Cardiac muscle cell (in vitro differentiated cells and primary cell): ENCODE results near the gene CHST8. TPM values are rescaled to one million over a fixed set of nuclear protein-coding genes. Genes with fewer than 3 reads are reported as not detected.
A peak's percentile ranks its signal among the peaks of the same experiment; 100 is the strongest.

ENCODE experiments used
- DNase-seq, 2 donors: peaks; one replicate each; pipeline versions ENCODE4 v3.0.0 to v3.0.0-alpha.2; 2010 to 2017; ENCODE audit warnings: low read depth in 1 of 2, low spot score in 1 of 2
- H3K27ac ChIP-seq: fragments of 200-600 bp; sonication (generic); 2 replicates; pipeline ENCODE4 v1.5.1; 2016
- H3K27me3 ChIP-seq: fragments of 200-600 bp; sonication (generic); 2 replicates; pipeline ENCODE4 v1.6.0; 2016; ENCODE audit warnings: control low read depth
- H3K36me3 ChIP-seq: fragments of 200-600 bp; sonication (generic); 2 replicates; pipeline ENCODE4 v1.5.1; 2016; ENCODE audit warnings: control low read depth
- H3K4me1 ChIP-seq: fragments of 200-600 bp; sonication (generic); 2 replicates; pipeline ENCODE4 v1.8.1; 2017; ENCODE audit warnings: low read depth, mild to moderate bottlenecking, mixed run types
- H3K4me3 ChIP-seq: fragments of 200-600 bp; sonication (generic); 2 replicates; pipeline ENCODE4 v1.5.1; 2016; ENCODE audit warnings: mild to moderate bottlenecking
- H3K9me3 ChIP-seq: fragments of 200-600 bp; sonication (generic); 2 replicates; pipeline ENCODE4 v1.5.1; 2017; ENCODE audit warnings: low read depth, mild to moderate bottlenecking, control low read depth
- polyA plus RNA-seq: library from polyadenylated mRNA; unstranded; fragments of >200 nt; fragmentation: Nextera tagmentation; extraction: Ambion mirVana; gene quantifications from 2 replicates; pipeline ENCODE4 v1.2.1, GENCODE V29; 2016
- total RNA-seq: library from RNA; depleted of rRNA; stranded (reverse); fragments of >200 nt; gene quantifications from 2 replicates; pipeline ENCODE4 v1.2.3, GENCODE V29; 2016
- TF ChIP-seq, protein P1 (sequence below): IDR thresholded peaks from 2 replicates; pipeline ENCODE4 v1.5.1; 2012; ENCODE audit warnings: low read depth, mild to moderate bottlenecking, low read length

The CHST8 gene
- total and polyA plus RNA-seq, 2 experiments from 2014 or later: 0.84 to 0.89 TPM

DNA sequence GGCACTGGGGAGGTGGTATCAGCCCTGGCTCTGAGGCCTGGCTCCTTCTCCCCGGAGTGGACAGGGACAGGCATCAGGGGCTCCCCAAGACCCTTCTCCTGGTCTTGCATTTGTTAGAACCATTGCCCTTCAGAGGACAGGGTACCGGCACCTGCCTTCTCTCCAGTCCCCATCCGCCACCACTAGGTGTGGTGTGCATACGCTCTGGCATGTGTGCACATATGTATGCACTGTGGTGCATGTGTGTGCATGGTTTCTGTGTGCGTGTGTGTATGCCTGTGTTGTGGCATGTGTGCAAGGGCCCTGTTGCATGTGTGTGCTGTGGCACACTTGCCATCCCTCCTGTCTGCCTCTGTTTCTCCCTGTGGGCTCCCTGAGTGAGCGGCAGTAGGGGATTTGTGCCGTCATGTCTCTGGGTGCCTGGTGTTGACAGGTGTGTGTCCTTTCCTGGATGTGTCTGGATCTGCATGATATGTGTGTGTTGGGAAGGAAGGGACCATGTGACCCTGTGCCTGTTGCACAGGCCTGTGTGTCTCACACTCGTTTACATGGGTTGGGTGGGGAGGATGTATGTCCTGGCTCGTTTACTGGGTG, 184.2 kb downstream of the CHST8 start:
- DNase-seq: no peak
- no peaks in the 10 kb centered on the region for H3K27me3 ChIP-seq
- H3K36me3 ChIP-seq: peaks cover 30% of the 10 kb centered on the region
- TF ChIP-seq, protein P1, sequence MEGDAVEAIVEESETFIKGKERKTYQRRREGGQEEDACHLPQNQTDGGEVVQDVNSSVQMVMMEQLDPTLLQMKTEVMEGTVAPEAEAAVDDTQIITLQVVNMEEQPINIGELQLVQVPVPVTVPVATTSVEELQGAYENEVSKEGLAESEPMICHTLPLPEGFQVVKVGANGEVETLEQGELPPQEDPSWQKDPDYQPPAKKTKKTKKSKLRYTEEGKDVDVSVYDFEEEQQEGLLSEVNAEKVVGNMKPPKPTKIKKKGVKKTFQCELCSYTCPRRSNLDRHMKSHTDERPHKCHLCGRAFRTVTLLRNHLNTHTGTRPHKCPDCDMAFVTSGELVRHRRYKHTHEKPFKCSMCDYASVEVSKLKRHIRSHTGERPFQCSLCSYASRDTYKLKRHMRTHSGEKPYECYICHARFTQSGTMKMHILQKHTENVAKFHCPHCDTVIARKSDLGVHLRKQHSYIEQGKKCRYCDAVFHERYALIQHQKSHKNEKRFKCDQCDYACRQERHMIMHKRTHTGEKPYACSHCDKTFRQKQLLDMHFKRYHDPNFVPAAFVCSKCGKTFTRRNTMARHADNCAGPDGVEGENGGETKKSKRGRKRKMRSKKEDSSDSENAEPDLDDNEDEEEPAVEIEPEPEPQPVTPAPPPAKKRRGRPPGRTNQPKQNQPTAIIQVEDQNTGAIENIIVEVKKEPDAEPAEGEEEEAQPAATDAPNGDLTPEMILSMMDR: no peak
- no peak overlapping the region for H3K4me3 ChIP-seq
- H3K27ac ChIP-seq: no peak overlapping the region
- H3K4me1 ChIP-seq: no peaks in the 10 kb centered on the region
- H3K9me3 ChIP-seq: no peaks in the 10 kb centered on the region

GRCh38 chr19:33806434-33806881, 184.7 kb downstream of the CHST8 start:
- H3K27ac ChIP-seq: no peak overlapping the region
- H3K9me3 ChIP-seq: no peaks in the 10 kb centered on the region
- no peak overlapping the region for H3K4me3 ChIP-seq
- TF ChIP-seq, protein P1: no peak
- H3K4me1 ChIP-seq: no peaks in the 10 kb centered on the region
- no peaks in the 10 kb centered on the region for H3K27me3 ChIP-seq
- H3K36me3 ChIP-seq: peaks cover 30% of the 10 kb centered on the region
- DNase-seq: no peak

DNA sequence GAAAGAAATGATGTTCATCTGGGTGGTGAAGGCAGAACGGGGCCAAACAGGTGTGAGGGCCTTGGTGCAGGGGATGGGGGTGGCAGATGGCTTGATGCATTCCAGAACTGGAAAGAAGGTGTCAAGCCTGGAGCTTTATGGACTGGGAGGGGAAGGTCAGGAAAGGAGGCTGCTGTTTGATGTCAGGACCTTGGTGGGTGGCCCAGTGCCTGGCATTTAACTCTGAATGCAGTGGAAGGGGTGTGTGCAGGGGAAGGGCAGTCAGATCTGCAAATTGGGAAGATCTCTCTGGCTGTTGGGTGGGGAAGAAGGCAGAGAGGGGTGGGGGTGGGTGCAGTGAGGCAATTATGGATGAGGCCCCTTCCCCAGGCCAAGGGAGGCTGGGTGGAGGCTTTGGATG, 186.6 kb downstream of the CHST8 start:
- DNase-seq: no peak
- no peak overlapping the region for H3K27ac ChIP-seq
- H3K9me3 ChIP-seq: no peaks in the 10 kb centered on the region
- no peaks in the 10 kb centered on the region for H3K27me3 ChIP-seq
- H3K4me3 ChIP-seq: no peak overlapping the region
- TF ChIP-seq, protein P1: no peak
- H3K36me3 ChIP-seq: peaks cover 33% of the 10 kb centered on the region
- no peaks in the 10 kb centered on the region for H3K4me1 ChIP-seq

GRCh38 chr19:33809960-33810359, 188.2 kb downstream of the CHST8 start:
- Histone ChIP-seq H3K27me3 (no peaks in the 10 kb centered on the region), H3K4me3 (no peak overlapping the region), H3K36me3 (peaks cover 32% of the 10 kb centered on the region), H3K9me3 (no peaks in the 10 kb centered on the region), H3K4me1 (no peaks in the 10 kb centered on the region), H3K27ac (no peak overlapping the region)
- peak in 1 of 2 donors; percentile 14 for DNase-seq
- TF ChIP-seq, protein P1: no peak

DNA sequence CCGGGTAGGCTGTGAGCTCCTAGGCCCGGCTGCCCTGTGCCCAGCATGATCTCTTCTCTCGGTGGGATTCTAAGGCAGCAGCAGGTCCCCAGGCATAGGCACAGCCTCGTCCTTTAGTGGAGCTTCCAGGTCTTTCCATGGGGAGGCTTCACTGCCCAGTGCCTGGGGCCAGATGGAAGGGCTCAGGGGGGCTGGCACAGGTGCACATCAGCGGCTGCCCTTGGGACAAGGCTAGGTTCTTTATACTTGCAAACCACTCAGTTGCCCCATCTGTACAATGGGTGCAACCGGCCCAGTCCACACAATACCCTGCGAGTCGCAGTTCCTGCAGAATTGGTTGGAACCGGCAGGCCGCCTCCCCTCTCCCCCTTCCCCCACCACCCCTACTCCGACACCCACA, 189.1 kb downstream of the CHST8 start:
- no peaks in the 10 kb centered on the region for H3K9me3 ChIP-seq
- H3K36me3 ChIP-seq: peaks cover 32% of the 10 kb centered on the region
- no peak overlapping the region for H3K4me3 ChIP-seq
- TF ChIP-seq, protein P1: no peak
- no peaks in the 10 kb centered on the region for H3K27me3 ChIP-seq
- no peak overlapping the region for H3K27ac ChIP-seq
- H3K4me1 ChIP-seq: no peaks in the 10 kb centered on the region
- no peak for DNase-seq

- Histone ChIP-seq H3K36me3 (peaks cover 32% of the 10 kb centered on the region), H3K4me1 (no peaks in the 10 kb centered on the region), H3K9me3 (no peaks in the 10 kb centered on the region), H3K27me3 (no peaks in the 10 kb centered on the region), H3K27ac (no peak overlapping the region), H3K4me3 (no peak overlapping the region)
- TF ChIP-seq, protein P1: no peak
- no peak for DNase-seq
Observed at GRCh38 chr19:33811246-33811645, 189.5 kb downstream of the CHST8 start.
